HG03439 (cell line): Measurements from ENCODE around the gene SYNE1.
"Not testable (repeated sequence)": the region's sequence is repeated elsewhere in the genome, so short reads cannot be mapped to it uniquely, and the experiment has no call there.

ENCODE experiments used
- ATAC-seq: cut with Tn5 transposase; IDR thresholded peaks from one replicate; pipeline ENCODE4 v1.9.1; 2021; ENCODE audit warnings: mild to moderate bottlenecking, moderate library complexity; ENCODE audit not compliant: unreplicated experiment

SYNE1 gene

DNA sequence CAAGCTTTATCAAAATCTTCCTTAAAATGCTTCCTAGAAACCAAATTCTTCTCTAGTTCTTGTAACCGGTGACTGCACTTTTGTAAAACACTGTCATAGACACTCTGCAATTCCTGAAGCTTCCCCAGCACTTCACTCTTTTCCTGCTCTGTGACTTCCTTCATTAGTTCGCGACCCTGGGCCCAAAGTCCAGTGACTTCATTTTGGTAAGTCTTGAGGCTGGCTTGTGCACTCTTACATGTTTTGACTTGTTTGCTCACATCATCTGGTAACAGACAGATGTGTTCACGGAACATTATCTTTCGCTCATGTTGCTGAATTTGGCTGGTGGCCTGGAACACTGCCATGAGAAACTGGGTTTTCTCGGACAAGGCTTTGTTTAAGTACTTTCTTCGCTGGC lies 306.2 kb downstream of the SYNE1 start:
- ATAC-seq = no peak

- no peak for ATAC-seq
Observed at GRCh38 chr6:152329638-152330448, 307.3 kb downstream of the SYNE1 start.

- ATAC-seq = not testable (repeated sequence)
Observed at GRCh38 chr6:152328200-152328599, 309.0 kb downstream of the SYNE1 start.

GRCh38 chr6:152323376-152323775 lies 313.8 kb downstream of the SYNE1 start:
- no peak for ATAC-seq

DNA sequence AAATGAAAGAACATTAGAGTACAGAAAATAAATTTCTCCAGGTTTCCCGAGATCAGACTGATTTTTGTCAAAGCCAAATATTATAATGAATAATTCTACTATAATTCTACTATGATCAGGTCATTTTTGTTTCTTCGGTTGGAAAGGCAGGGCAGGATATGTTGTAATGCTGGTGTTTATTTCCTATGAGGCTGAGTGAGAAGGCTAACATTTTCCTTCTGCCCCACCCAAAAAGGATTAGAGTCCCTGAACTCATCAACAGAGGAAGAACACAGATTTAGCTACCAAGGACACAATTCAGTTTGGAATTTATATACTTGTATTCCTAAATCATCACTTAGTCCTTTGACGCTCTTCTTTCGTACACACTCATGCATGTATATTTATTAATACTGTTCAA lies 318.9 kb downstream of the SYNE1 start:
- ATAC-seq = no peak

DNA sequence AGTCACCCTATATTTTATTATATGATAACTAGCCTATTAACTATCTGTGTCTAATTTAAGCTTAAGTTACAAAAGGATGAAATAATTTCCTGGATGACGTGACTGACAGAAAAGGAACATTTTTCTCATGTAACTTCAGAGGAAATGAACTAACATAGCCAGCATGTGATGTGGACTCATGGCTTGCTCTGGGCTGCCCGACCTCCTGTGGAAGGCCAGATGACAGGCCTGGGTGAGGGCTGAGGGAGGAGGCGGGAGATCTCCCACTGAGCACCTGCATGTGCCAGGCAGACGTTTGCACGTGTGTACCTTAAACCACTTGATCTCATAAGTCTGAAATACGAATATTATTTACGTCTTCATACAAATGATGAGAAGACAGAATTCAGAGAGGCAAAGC lies 321.1 kb downstream of the SYNE1 start:
- ATAC-seq = no peak

GRCh38 chr6:152314483-152314832 lies 322.7 kb downstream of the SYNE1 start:
- no peak for ATAC-seq

- ATAC-seq = no peak
Observed at GRCh38 chr6:152313542-152314482, 323.4 kb downstream of the SYNE1 start.

- no peak for ATAC-seq
Observed at GRCh38 chr6:152312434-152312833, 324.7 kb downstream of the SYNE1 start.

- no peak for ATAC-seq
Observed at GRCh38 chr6:152310371-152310954, 326.7 kb downstream of the SYNE1 start.

- ATAC-seq = no peak
Observed at GRCh38 chr6:152309648-152310047, 327.5 kb downstream of the SYNE1 start.

DNA sequence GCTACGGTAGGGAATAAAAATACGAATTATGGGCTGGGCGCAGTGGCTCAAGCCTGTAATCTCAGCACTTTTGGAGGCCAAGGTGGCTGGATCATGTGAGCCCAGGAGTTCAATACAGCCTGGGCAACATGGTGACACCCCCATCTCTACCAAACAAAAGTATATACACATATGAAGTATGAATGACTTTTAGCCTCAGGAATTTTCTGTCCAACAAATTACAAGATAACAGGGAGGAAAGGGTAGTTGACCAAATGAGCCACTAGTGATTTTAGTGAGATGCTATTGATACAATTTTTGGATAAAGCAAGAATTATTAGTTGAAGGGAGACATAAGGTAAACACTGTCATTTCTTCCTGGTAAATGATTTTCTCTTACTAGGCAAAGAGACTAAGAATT lies 328.2 kb downstream of the SYNE1 start:
- ATAC-seq = no peak

DNA sequence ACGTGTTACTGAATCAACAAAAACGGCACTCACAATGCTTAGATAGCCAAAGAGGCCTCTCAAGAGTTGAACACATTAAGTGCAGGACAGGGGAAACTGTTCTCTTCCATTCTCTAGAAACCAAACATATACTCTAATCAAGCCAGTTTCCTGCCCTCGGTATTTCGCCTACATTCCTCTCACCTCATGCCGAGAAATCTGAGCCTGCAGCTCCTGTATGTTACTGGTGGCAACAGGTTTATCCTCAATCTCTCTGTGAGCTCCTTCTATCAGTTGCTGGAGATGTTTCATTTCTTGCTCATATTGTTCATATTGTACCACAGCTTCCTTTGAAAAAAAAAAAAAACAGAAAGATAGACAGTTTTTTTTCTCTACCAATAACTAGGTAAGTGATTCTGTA lies 328.9 kb downstream of the SYNE1 start:
- ATAC-seq = no peak

- no peak for ATAC-seq
Observed at GRCh38 chr6:152305672-152306071, 331.5 kb downstream of the SYNE1 start.

- peak; percentile 93 for ATAC-seq
Observed at GRCh38 chr6:152301765-152302568, 335.2 kb downstream of the SYNE1 start.

GRCh38 chr6:152301021-152301764 lies 336.0 kb downstream of the SYNE1 start:
- ATAC-seq = peak; percentile 23

GRCh38 chr6:152300517-152300916 lies 336.6 kb downstream of the SYNE1 start:
- no peak for ATAC-seq

DNA sequence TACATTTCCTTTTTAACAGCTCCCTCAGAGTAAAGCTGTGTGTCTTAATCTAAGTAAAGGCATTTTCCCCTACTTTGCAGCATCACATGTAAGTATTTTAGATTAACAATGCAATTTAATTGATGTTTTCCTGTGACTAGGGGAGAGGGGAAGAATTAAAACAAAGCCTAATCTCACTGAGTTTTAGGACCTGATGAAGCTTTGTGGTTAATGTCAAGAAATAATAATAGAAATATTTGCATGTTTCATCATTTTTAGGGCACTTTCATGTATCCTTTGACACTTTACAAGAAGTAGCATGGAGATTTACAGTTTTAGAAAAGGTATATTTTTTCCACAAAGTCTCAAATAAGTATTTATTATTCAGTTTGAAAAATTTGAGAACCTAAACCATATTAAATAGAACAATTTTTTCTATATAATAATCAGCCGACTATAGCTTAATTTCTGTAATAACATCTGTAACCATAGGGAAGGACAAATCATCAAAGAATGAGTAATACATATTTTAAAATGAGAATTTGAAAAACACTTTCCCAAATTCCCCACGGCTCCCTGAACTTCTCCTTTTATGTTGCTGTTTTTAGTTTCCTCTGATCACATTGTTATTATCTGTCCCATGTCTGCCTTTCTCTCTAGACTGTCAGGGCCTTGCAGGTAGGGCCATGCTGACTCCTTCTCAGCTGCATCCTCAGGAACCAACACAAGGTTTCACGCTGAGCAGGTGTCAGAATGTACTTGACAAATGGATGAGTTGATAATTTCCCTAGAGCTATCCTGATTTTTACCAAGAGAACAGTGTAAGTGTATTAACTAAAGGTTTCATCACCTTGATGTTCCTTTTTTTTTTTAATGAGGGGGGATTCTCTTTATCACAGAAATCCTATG lies 338.1 kb downstream of the SYNE1 start:
- no peak for ATAC-seq

DNA sequence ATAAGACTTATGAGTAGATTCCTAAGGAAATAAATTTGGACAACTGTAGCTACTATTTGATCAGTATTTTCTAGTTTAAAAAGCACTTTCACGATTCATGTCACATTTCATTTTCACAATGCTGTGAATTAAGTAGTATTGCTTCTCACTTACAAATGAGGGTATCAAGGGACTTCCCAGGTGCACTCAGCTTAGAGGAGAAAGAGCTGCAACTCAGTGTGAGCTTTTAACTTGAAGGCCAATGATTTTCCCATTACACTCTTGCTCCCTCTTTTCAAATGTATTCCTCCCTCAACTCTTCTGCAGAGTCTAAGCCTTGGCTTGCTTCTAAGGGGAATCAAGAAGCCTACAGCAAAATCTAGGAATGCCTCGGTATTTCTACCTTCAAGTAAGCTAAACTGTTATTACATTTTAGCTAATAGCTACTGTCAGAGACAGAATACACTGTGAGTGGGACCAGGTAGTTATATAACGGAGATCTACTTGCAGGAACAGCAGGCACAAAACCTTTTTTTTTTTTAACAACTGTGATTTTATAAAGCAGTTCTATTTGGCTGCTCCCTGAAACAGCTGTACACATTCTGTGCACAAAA lies 339.0 kb downstream of the SYNE1 start:
- ATAC-seq = peak; percentile 25
